Neural cell (in vitro differentiated cells): Measurements from ENCODE around the gene MMP13. TPM values are rescaled to one million over a fixed set of nuclear protein-coding genes. Genes with fewer than 3 reads are reported as not detected.
"Not testable (repeated sequence)": the region's sequence is repeated elsewhere in the genome, so short reads cannot be mapped to it uniquely, and the experiment has no call there.

Source experiments
- H2AFZ ChIP-seq: fragments of 200-600, 300-800 bp; sonication (generic), shearing (Covaris generic); 2 replicates; pipeline ENCODE4 v1.6.0; 2014; ENCODE audit warnings: low read depth, mild to moderate bottlenecking, antibody characterized with exemption, low read length, moderate library complexity
- H3F3A ChIP-seq: fragments of 200-600 bp; shearing (Covaris generic); 2 replicates; pipeline ENCODE4 v1.6.1; 2016; ENCODE audit warnings: mild to moderate bottlenecking, moderate library complexity, mixed read lengths, antibody characterized with exemption, low read length; ENCODE audit not compliant: insufficient read depth, poor library complexity, severe bottlenecking
- H3K27ac ChIP-seq: fragments of 200-600, 300-800 bp; sonication (generic), shearing (Covaris generic); 2 replicates; pipeline ENCODE4 v1.5.1; 2014; ENCODE audit warnings: mild to moderate bottlenecking, low read length, moderate library complexity
- H3K27me3 ChIP-seq: fragments of 300-800, 200-600 bp; sonication (generic), shearing (Covaris generic); 2 replicates; pipeline ENCODE4 v1.6.0; 2014; ENCODE audit warnings: mild to moderate bottlenecking, low read depth, low read length, moderate library complexity; ENCODE audit not compliant: insufficient read depth
- H3K36me3 ChIP-seq: fragments of 300-800, 200-600 bp; sonication (generic), shearing (Covaris generic); 2 replicates; pipeline ENCODE4 v1.5.1; 2014; ENCODE audit warnings: mild to moderate bottlenecking, antibody characterized with exemption, low read length, moderate library complexity; ENCODE audit not compliant: insufficient read depth
- H3K4me2 ChIP-seq: fragments of 300-800, 200-600 bp; sonication (generic), shearing (Covaris generic); 2 replicates; pipeline ENCODE4 v1.6.0; 2014; ENCODE audit warnings: mild to moderate bottlenecking, low read length
- H3K4me3 ChIP-seq: fragments of 300-800, 200-600 bp; sonication (generic), shearing (Covaris generic); 2 replicates; pipeline ENCODE4 v1.5.1; 2014; ENCODE audit warnings: mild to moderate bottlenecking, low read length, moderate library complexity
- H3K79me2 ChIP-seq: fragments of 200-600 bp; shearing (Covaris generic); replicated peaks from 2 replicates; pipeline ENCODE4 v1.6.0; 2014; ENCODE audit warnings: mild to moderate bottlenecking, low read length, moderate library complexity; ENCODE audit not compliant: insufficient read depth
- H3K9ac ChIP-seq: fragments of 300-800, 200-600 bp; sonication (generic), shearing (Covaris generic); 2 replicates; pipeline ENCODE4 v1.6.1; 2016; ENCODE audit warnings: mild to moderate bottlenecking, low read length, mixed read lengths
- H3K9me2 ChIP-seq: fragments of 200-600 bp; shearing (Covaris generic); 2 replicates; pipeline ENCODE4 v1.6.1; 2016; ENCODE audit warnings: mild to moderate bottlenecking, low read length, mixed read lengths; ENCODE audit not compliant: insufficient read depth
- H3K9me3 ChIP-seq: fragments of 200-600, 300-800 bp; sonication (generic), shearing (Covaris generic); 2 replicates; pipeline ENCODE4 v1.6.1; 2016; ENCODE audit warnings: mild to moderate bottlenecking, mixed run types, low read length, moderate library complexity, mixed read lengths
- H4K20me1 ChIP-seq: fragments of 200-600 bp; shearing (Covaris generic); 2 replicates; pipeline ENCODE4 v1.6.1; 2016; ENCODE audit warnings: mild to moderate bottlenecking, mixed run types; ENCODE audit not compliant: insufficient read depth
- EP300 ChIP-seq: fragments of 450-650 bp; conservative IDR thresholded peaks from 2 replicates; pipeline ENCODE4 v1.6.1; 2014; ENCODE audit warnings: antibody characterized with exemption, mild to moderate bottlenecking, moderate library complexity; ENCODE audit not compliant: poor library complexity, severe bottlenecking
- EZH2 ChIP-seq: fragments of 200-600, 300-800 bp; shearing (Covaris generic), sonication (generic); IDR thresholded peaks from 2 replicates; pipeline ENCODE4 v1.6.1; 2014; ENCODE audit warnings: antibody characterized with exemption, low read length, borderline replicate concordance, mild to moderate bottlenecking; ENCODE audit not compliant: insufficient read depth, poor library complexity, severe bottlenecking
- MXI1 ChIP-seq: fragments of 450-650 bp; conservative IDR thresholded peaks from 2 replicates; pipeline ENCODE4 v1.6.1; 2014; ENCODE audit warnings: antibody characterized with exemption, mild to moderate bottlenecking; ENCODE audit not compliant: poor library complexity, severe bottlenecking
- POLR2AphosphoS5 ChIP-seq: IDR thresholded peaks from 2 replicates; pipeline ENCODE4 v1.6.1; 2012
- RAD21 ChIP-seq: fragments of 450-650 bp; conservative IDR thresholded peaks from 2 replicates; pipeline ENCODE4 v1.6.1; 2014; ENCODE audit warnings: antibody characterized with exemption, mild to moderate bottlenecking, moderate library complexity
- SMC3 ChIP-seq: fragments of 450-650 bp; conservative IDR thresholded peaks from 2 replicates; pipeline ENCODE4 v1.6.1; 2014; ENCODE audit warnings: antibody characterized with exemption, mild to moderate bottlenecking, moderate library complexity; ENCODE audit not compliant: poor library complexity
- TAF1 ChIP-seq: IDR thresholded peaks from 2 replicates; pipeline ENCODE4 v1.6.1; 2012; ENCODE audit warnings: low read depth
- polyA plus RNA-seq: library from polyadenylated mRNA; depleted of rRNA; stranded (reverse); fragments of >200 nt; gene quantifications from 2 replicates; pipeline ENCODE4 v1.2.3, GENCODE V29; 2014
- small RNA-seq, 3 experiments: library from RNA; depleted of rRNA; stranded (forward); fragments of <200 nt; gene quantifications; one replicate each; pipeline ENCODE3, GENCODE V24; 2012
- TF ChIP-seq, protein P1 (sequence below): fragments of 450-650 bp; IDR thresholded peaks from 2 replicates; pipeline ENCODE4 v1.5.1; 2014; ENCODE audit warnings: antibody characterized with exemption, mild to moderate bottlenecking, moderate library complexity; ENCODE audit not compliant: poor library complexity, severe bottlenecking
- TF ChIP-seq, protein P2 (sequence below): IDR thresholded peaks from 2 replicates; pipeline ENCODE4 v1.6.1; 2012; ENCODE audit warnings: borderline replicate concordance

MMP13 gene
- polyA plus RNA-seq, 1 donor from 2014 or later: not detected

DNA sequence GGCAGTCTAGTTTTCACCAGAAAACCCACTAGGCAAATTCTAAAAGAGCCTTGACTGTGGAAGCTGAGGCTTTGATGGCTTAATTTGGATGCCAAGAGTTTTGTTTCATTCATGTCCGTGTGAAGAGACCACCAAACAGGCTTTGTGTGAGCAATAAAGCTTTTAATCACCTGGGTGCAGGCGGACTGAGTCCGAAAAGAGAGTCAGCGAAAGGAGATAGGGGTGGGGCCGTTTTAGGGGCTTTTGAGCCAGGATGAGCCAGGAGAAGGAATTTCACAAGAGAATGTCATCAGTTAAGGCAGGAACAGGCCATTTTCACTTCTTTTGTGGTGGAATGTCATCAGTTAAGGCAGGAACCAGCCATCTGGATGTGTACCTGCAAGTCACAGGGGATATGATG is 51.6 kb downstream of the MMP13 start:
- not testable (repeated sequence) for H3K79me2 ChIP-seq, H3K27ac ChIP-seq, H2AFZ ChIP-seq, H3K4me2 ChIP-seq, H3K27me3 ChIP-seq, H4K20me1 ChIP-seq, H3F3A ChIP-seq, H3K36me3 ChIP-seq, H3K9me2 ChIP-seq, H3K4me3 ChIP-seq, H3K9me3 ChIP-seq, H3K9ac ChIP-seq

DNA sequence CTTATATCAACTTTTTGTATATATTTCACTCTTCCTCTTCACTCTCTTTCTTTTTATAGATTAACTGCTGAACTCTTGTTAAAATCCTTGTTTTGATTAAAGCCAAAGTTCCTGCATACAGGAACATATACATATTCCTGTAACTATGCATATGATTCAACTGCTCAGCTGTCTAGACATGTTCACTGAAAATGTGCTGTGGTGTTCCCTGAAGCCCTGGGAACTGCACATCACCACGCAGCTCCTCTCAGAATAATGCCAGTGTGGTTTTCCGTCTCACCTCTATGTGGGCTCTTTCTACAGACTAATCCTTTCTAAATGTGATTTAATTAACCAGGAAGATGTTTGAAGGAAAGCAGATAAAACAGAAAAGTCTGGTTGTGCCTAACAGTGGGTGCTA is 55.2 kb downstream of the MMP13 start:
- no peak overlapping the region for H3K4me3 ChIP-seq
- H4K20me1 ChIP-seq: no peaks in the 10 kb centered on the region
- no peaks in the 10 kb centered on the region for H3K9me3 ChIP-seq
- no peaks in the 10 kb centered on the region for H3K27me3 ChIP-seq
- H3K9ac ChIP-seq: no peak overlapping the region
- no peak overlapping the region for H3K4me2 ChIP-seq
- H3F3A ChIP-seq: no peaks in the 10 kb centered on the region
- H3K27ac ChIP-seq: no peak overlapping the region
- no peaks in the 10 kb centered on the region for H3K36me3 ChIP-seq
- H2AFZ ChIP-seq: no peak overlapping the region
- TF ChIP-seq EP300 (no peak), MXI1 (no peak), TAF1 (no peak), POLR2AphosphoS5 (no peak), RAD21 (no peak), EZH2 (no peak), SMC3 (no peak)
- TF ChIP-seq, protein P1, sequence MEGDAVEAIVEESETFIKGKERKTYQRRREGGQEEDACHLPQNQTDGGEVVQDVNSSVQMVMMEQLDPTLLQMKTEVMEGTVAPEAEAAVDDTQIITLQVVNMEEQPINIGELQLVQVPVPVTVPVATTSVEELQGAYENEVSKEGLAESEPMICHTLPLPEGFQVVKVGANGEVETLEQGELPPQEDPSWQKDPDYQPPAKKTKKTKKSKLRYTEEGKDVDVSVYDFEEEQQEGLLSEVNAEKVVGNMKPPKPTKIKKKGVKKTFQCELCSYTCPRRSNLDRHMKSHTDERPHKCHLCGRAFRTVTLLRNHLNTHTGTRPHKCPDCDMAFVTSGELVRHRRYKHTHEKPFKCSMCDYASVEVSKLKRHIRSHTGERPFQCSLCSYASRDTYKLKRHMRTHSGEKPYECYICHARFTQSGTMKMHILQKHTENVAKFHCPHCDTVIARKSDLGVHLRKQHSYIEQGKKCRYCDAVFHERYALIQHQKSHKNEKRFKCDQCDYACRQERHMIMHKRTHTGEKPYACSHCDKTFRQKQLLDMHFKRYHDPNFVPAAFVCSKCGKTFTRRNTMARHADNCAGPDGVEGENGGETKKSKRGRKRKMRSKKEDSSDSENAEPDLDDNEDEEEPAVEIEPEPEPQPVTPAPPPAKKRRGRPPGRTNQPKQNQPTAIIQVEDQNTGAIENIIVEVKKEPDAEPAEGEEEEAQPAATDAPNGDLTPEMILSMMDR: no peak
- TF ChIP-seq, protein P2, sequence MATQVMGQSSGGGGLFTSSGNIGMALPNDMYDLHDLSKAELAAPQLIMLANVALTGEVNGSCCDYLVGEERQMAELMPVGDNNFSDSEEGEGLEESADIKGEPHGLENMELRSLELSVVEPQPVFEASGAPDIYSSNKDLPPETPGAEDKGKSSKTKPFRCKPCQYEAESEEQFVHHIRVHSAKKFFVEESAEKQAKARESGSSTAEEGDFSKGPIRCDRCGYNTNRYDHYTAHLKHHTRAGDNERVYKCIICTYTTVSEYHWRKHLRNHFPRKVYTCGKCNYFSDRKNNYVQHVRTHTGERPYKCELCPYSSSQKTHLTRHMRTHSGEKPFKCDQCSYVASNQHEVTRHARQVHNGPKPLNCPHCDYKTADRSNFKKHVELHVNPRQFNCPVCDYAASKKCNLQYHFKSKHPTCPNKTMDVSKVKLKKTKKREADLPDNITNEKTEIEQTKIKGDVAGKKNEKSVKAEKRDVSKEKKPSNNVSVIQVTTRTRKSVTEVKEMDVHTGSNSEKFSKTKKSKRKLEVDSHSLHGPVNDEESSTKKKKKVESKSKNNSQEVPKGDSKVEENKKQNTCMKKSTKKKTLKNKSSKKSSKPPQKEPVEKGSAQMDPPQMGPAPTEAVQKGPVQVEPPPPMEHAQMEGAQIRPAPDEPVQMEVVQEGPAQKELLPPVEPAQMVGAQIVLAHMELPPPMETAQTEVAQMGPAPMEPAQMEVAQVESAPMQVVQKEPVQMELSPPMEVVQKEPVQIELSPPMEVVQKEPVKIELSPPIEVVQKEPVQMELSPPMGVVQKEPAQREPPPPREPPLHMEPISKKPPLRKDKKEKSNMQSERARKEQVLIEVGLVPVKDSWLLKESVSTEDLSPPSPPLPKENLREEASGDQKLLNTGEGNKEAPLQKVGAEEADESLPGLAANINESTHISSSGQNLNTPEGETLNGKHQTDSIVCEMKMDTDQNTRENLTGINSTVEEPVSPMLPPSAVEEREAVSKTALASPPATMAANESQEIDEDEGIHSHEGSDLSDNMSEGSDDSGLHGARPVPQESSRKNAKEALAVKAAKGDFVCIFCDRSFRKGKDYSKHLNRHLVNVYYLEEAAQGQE: no peak
- no peaks in the 10 kb centered on the region for H3K9me2 ChIP-seq
- no peaks in the 10 kb centered on the region for H3K79me2 ChIP-seq

Small RNAs within 50 kb of the gene (small RNA-seq; reads per million reads assigned to genes)
- 0 to 0.24 (median 0.03) reads per million in 3 experiments for gene RNU7-159P

Other genes with a start within 250 kb of the MMP13 start
- gene MMP27, start 250.0 kb downstream of the MMP13 start, polyA plus RNA-seq: not detected in 2 replicates
- gene MMP8, start 230.8 kb downstream of the MMP13 start, polyA plus RNA-seq: not detected in 2 replicates
- not detected in 2 replicates for gene MMP10, start 175.1 kb downstream of the MMP13 start, polyA plus RNA-seq
- not detected in 2 replicates for gene MMP1, start 157.6 kb downstream of the MMP13 start, polyA plus RNA-seq
- not detected in 2 replicates for gene MMP3, start 112.1 kb downstream of the MMP13 start, polyA plus RNA-seq
- not detected in 2 replicates for gene MMP12, start 80.8 kb downstream of the MMP13 start, polyA plus RNA-seq
- 73.6 and 85.5 TPM in 2 replicates for gene DCUN1D5, start 136.4 kb upstream of the MMP13 start, polyA plus RNA-seq
- 14.1 TPM in 2 replicates for gene DYNC2H1, start 153.7 kb upstream of the MMP13 start, polyA plus RNA-seq